ENCODE results near the gene GUCY1A1.

GUCY1A1 gene

GRCh38 chr4:155693015-155693663, 26.5 kb downstream of the GUCY1A1 start:
- no peak for DNase-seq

- no peak for DNase-seq
Measured at GRCh38 chr4:155694100-155694785, 27.6 kb downstream of the GUCY1A1 start.

GRCh38 chr4:155696226-155696625, 29.6 kb downstream of the GUCY1A1 start:
- DNase-seq = no peak

GRCh38 chr4:155696726-155697125, 30.1 kb downstream of the GUCY1A1 start:
- no peak for DNase-seq

- DNase-seq = no peak
Measured at GRCh38 chr4:155701827-155702226, 35.2 kb downstream of the GUCY1A1 start.

- DNase-seq = peak; percentile 15
Measured at GRCh38 chr4:155703486-155704247, 37.0 kb downstream of the GUCY1A1 start.

- no peak for DNase-seq
Measured at GRCh38 chr4:155704841-155705404, 38.3 kb downstream of the GUCY1A1 start.

- peak; percentile 38 for DNase-seq
Measured at GRCh38 chr4:155705664-155706063, 39.0 kb downstream of the GUCY1A1 start.

- DNase-seq = no peak
Measured at GRCh38 chr4:155706147-155706546, 39.5 kb downstream of the GUCY1A1 start.

- no peak for DNase-seq
Measured at GRCh38 chr4:155707251-155707650, 40.6 kb downstream of the GUCY1A1 start.

GRCh38 chr4:155708782-155709181, 42.1 kb downstream of the GUCY1A1 start:
- DNase-seq = no peak

- no peak for DNase-seq
Measured at GRCh38 chr4:155709918-155710317, 43.3 kb downstream of the GUCY1A1 start.

GRCh38 chr4:155711556-155711955, 44.9 kb downstream of the GUCY1A1 start:
- no peak for DNase-seq

- no peak for DNase-seq
Measured at GRCh38 chr4:155712846-155713245, 46.2 kb downstream of the GUCY1A1 start.

- DNase-seq = no peak
Measured at GRCh38 chr4:155713911-155714310, 47.3 kb downstream of the GUCY1A1 start.

GRCh38 chr4:155722336-155722735, 55.7 kb downstream of the GUCY1A1 start:
- no peak for DNase-seq

GRCh38 chr4:155722816-155723499, 56.3 kb downstream of the GUCY1A1 start:
- peak; percentile 87 for DNase-seq

- peak; percentile 30 for DNase-seq
Measured at GRCh38 chr4:155724731-155725130, 58.1 kb downstream of the GUCY1A1 start.

- peak; percentile 50 for DNase-seq
Measured at GRCh38 chr4:155734065-155734464, 67.4 kb downstream of the GUCY1A1 start.

GRCh38 chr4:155734951-155735350, 68.3 kb downstream of the GUCY1A1 start:
- no peak for DNase-seq

GRCh38 chr4:155735496-155735895, 68.8 kb downstream of the GUCY1A1 start:
- no peak for DNase-seq

- DNase-seq = peak; percentile 90
Measured at GRCh38 chr4:155738548-155738947, 71.9 kb downstream of the GUCY1A1 start.

GRCh38 chr4:155741546-155741945, 74.9 kb downstream of the GUCY1A1 start:
- DNase-seq = no peak
